ENCODE results near the gene KANSL1.
A peak's percentile ranks its signal among the peaks of the same experiment; 100 is the strongest.
"Not testable (repeated sequence)": the region's sequence is repeated elsewhere in the genome, so short reads cannot be mapped to it uniquely, and the experiment has no call there.

The KANSL1 gene

DNA sequence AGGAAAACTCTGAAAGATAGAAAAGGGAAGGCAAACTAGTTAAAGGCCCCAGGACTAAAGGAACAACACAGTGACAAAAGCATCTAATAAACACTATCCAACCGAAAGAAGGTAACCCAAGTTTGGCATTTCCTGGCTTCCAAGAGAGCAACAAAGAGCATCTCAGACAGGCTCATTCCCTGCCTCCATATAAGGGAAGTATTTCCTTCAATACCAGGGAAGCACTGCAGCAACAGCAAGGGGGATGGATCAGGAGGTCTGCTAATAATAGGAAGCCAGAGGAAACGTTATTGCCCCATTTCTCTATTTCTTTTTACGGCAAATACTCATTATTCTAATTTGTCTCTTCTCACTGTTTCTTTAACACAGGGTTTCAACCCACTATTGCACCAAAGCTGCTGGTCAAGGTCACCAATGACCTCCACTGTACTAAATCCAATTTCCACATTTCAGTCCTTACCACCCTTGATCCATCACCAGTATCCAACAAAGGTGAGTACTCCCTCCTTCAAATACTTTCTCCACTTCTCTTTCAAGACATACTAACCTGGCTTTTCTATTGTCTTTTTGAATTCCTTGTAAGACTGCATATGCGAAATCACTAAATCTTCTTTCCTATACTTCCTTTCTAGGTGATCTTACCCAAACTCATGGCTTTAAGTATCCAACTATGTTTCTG, 86.1 kb downstream of the KANSL1 start:
- TF ChIP-seq ISL1 (CRISPR knock-in tag; IDR thresholded peaks at IDR 0.05) (no peak), CSRNP3 (CRISPR knock-in tag; IDR thresholded peaks at IDR 0.05) (no peak), ZNF565 (CRISPR knock-in tag; conservative IDR thresholded peaks at IDR 0.05; ENCODE audit: low read depth) (no peak), ZFP3 (CRISPR knock-in tag; IDR thresholded peaks at IDR 0.05) (no peak), ZC3H10 (CRISPR knock-in tag; IDR thresholded peaks at IDR 0.05) (no peak), CSDC2 (CRISPR knock-in tag; IDR thresholded peaks at IDR 0.05) (no peak), BACH2 (CRISPR knock-in tag; IDR thresholded peaks at IDR 0.05; ENCODE audit: borderline replicate concordance) (no peak), PPARA (CRISPR knock-in tag; IDR thresholded peaks at IDR 0.05; ENCODE audit: borderline replicate concordance) (no peak)
- TF ChIP-seq, protein P1, sequence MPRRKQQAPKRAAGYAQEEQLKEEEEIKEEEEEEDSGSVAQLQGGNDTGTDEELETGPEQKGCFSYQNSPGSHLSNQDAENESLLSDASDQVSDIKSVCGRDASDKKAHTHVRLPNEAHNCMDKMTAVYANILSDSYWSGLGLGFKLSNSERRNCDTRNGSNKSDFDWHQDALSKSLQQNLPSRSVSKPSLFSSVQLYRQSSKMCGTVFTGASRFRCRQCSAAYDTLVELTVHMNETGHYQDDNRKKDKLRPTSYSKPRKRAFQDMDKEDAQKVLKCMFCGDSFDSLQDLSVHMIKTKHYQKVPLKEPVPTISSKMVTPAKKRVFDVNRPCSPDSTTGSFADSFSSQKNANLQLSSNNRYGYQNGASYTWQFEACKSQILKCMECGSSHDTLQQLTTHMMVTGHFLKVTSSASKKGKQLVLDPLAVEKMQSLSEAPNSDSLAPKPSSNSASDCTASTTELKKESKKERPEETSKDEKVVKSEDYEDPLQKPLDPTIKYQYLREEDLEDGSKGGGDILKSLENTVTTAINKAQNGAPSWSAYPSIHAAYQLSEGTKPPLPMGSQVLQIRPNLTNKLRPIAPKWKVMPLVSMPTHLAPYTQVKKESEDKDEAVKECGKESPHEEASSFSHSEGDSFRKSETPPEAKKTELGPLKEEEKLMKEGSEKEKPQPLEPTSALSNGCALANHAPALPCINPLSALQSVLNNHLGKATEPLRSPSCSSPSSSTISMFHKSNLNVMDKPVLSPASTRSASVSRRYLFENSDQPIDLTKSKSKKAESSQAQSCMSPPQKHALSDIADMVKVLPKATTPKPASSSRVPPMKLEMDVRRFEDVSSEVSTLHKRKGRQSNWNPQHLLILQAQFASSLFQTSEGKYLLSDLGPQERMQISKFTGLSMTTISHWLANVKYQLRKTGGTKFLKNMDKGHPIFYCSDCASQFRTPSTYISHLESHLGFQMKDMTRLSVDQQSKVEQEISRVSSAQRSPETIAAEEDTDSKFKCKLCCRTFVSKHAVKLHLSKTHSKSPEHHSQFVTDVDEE (CRISPR knock-in tag; IDR thresholded peaks at IDR 0.05) = no peak
- TF ChIP-seq, protein P2, sequence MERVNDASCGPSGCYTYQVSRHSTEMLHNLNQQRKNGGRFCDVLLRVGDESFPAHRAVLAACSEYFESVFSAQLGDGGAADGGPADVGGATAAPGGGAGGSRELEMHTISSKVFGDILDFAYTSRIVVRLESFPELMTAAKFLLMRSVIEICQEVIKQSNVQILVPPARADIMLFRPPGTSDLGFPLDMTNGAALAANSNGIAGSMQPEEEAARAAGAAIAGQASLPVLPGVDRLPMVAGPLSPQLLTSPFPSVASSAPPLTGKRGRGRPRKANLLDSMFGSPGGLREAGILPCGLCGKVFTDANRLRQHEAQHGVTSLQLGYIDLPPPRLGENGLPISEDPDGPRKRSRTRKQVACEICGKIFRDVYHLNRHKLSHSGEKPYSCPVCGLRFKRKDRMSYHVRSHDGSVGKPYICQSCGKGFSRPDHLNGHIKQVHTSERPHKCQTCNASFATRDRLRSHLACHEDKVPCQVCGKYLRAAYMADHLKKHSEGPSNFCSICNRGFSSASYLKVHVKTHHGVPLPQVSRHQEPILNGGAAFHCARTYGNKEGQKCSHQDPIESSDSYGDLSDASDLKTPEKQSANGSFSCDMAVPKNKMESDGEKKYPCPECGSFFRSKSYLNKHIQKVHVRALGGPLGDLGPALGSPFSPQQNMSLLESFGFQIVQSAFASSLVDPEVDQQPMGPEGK (CRISPR knock-in tag; IDR thresholded peaks at IDR 0.05; ENCODE audit: borderline replicate concordance) = no peak
- no peak for ATAC-seq

DNA sequence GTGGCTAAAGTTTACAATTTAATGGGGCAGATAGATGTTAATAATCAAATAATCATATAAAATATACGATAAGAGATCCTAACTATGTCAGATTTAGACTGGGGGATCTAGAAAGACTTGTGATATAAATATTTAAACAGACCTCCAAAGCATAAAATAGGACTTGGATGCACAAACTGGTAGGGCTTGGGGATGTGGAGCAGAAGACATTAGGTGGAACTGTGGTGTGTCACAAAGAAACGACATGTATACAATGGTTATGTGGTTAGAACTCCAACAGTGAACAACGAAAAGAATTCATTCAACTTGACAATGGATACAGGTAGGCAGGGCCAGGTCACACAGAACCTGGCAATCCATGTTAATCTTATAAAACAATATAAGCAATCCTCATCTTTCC, 90.4 kb downstream of the KANSL1 start:
- not testable (repeated sequence) for ATAC-seq

- ATAC-seq = peak; percentile 46; the same call in 2 of the 3 replicates
Observed at GRCh38 chr17:46101785-46102617, 91.2 kb downstream of the KANSL1 start.

- no peak for TF ChIP-seq ESRRG (CRISPR knock-in tag; IDR thresholded peaks at IDR 0.05)
- no peak for TF ChIP-seq ISL1 (CRISPR knock-in tag; IDR thresholded peaks at IDR 0.05)
- TF ChIP-seq TCF4 (CRISPR knock-in tag; IDR thresholded peaks at IDR 0.05; ENCODE audit: borderline replicate concordance) = no peak
- no peak for TF ChIP-seq OSR1 (CRISPR knock-in tag; IDR thresholded peaks at IDR 0.05)
- TF ChIP-seq ZNF8 (CRISPR knock-in tag; IDR thresholded peaks at IDR 0.05) = no peak
- TF ChIP-seq CSDC2 (CRISPR knock-in tag; IDR thresholded peaks at IDR 0.05) = no peak
- no peak for TF ChIP-seq CSRNP3 (CRISPR knock-in tag; IDR thresholded peaks at IDR 0.05)
- TF ChIP-seq, protein P2 (CRISPR knock-in tag; IDR thresholded peaks at IDR 0.05; ENCODE audit: borderline replicate concordance) = no peak
- no peak for TF ChIP-seq ZNF565 (CRISPR knock-in tag; conservative IDR thresholded peaks at IDR 0.05; ENCODE audit: low read depth)
- TF ChIP-seq SNAI2 (CRISPR knock-in tag; IDR thresholded peaks at IDR 0.05) = no peak
- TF ChIP-seq GLIS3 (CRISPR knock-in tag; IDR thresholded peaks at IDR 0.05) = no peak
- no peak for TF ChIP-seq ZC3H10 (CRISPR knock-in tag; IDR thresholded peaks at IDR 0.05)
- TF ChIP-seq ZFP3 (CRISPR knock-in tag; IDR thresholded peaks at IDR 0.05) = no peak
- no peak for TF ChIP-seq ARNTL (CRISPR knock-in tag; IDR thresholded peaks at IDR 0.05; ENCODE audit: borderline replicate concordance, low read depth)
- TF ChIP-seq TOX (CRISPR knock-in tag; IDR thresholded peaks at IDR 0.05; ENCODE audit: borderline replicate concordance) = no peak
- TF ChIP-seq BACH2 (CRISPR knock-in tag; IDR thresholded peaks at IDR 0.05; ENCODE audit: borderline replicate concordance) = no peak
- TF ChIP-seq ZNF70 (CRISPR knock-in tag; IDR thresholded peaks at IDR 0.05) = no peak
- ATAC-seq = no peak
Observed at GRCh38 chr17:46100590-46100989, 92.6 kb downstream of the KANSL1 start.
